ENCODE measurements around the gene LINC01488. TPM values are rescaled to one million over a fixed set of nuclear protein-coding genes. Genes with fewer than 3 reads are reported as not detected.

LINC01488 gene
- total RNA-seq, 4 donors from 2014 or later = not detected

DNA sequence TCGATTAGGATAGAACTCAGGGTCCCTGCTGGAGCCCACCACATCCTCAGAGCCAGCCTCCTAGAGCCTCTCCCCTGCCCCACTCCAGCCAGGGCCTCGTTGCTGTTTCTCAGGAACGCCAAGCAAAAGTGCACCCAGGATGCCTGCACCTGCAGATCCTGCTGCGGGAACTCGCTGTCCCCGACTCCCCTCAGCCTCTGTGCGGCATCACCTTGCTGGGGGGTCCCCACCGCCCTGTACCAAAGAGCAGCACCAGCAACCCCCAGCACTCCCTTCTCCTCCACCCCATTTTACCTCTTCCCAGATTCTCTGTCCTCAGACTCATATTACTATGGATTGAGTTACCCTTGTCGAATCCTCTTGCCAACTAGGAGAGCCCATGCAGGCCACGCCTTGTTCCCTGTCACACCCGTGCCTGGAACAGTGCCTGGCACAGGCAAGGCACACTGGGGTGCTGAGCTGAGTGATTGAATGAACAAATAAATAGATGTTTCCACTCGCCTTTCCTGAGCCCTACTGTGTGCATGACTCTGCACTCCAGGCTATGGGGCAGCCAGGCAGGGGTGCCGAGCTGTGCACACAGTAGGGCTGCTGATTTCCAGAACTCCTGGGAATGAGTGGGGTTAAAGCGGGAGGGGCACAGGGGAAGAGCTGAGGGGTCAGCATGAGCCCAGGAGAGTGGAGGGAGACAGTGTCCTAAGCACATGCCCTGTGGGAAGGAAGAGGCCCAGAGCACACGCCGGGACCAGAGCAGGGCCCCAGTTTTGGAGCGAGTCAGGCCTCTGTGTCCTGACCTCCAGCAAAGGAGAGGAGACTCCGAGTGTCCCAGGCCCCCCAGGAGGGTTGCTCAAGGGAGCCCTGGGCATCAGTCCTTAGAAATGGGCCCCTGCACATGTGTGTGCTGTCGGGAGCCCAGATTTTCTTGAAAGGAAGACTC is 44.3 kb downstream of the LINC01488 start:
- TF ChIP-seq, protein P1, sequence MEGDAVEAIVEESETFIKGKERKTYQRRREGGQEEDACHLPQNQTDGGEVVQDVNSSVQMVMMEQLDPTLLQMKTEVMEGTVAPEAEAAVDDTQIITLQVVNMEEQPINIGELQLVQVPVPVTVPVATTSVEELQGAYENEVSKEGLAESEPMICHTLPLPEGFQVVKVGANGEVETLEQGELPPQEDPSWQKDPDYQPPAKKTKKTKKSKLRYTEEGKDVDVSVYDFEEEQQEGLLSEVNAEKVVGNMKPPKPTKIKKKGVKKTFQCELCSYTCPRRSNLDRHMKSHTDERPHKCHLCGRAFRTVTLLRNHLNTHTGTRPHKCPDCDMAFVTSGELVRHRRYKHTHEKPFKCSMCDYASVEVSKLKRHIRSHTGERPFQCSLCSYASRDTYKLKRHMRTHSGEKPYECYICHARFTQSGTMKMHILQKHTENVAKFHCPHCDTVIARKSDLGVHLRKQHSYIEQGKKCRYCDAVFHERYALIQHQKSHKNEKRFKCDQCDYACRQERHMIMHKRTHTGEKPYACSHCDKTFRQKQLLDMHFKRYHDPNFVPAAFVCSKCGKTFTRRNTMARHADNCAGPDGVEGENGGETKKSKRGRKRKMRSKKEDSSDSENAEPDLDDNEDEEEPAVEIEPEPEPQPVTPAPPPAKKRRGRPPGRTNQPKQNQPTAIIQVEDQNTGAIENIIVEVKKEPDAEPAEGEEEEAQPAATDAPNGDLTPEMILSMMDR (IDR thresholded peaks at IDR 0.05; ENCODE audit: low read depth) = no peak

DNA sequence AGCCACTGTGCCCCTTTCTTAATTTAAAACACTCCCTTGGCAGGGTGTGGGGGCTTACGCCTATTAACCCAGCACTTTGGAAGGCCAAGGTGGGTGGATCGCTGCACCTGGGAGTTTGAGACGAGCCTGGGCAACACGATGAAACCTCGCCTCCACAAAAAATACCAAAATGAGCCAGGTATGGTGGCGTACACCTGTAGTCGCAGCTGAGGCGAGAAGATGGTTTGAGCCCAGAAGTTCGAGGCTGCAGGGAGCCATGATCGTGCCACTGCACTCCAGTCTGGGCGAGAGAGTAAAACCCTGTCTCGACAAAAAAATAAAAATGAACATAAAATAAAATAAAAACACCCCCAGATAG is 45.0 kb downstream of the LINC01488 start:
- TF ChIP-seq, protein P1 (IDR thresholded peaks at IDR 0.05; ENCODE audit: low read depth) = no peak

DNA sequence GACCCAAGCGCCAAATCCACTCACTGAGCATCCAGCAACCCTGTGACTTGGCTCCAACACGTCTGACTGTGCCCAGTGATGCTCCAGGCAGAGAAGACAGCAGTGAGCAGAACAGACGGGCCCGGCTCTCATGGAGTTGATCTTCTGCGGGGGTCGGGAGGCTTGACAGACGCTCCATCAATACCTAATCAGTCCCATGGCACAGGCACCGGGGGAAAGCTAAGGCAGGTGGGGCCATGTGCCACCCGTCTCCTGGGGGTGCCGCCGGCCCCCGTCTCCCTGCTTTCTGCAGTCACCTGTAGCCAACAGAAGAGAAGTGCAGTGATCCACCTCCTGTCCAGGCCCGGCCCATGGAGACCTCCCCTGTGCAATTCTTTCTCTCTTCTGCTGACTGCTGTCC is 47.5 kb downstream of the LINC01488 start:
- TF ChIP-seq, protein P1 (IDR thresholded peaks at IDR 0.05; ENCODE audit: low read depth) = no peak

DNA sequence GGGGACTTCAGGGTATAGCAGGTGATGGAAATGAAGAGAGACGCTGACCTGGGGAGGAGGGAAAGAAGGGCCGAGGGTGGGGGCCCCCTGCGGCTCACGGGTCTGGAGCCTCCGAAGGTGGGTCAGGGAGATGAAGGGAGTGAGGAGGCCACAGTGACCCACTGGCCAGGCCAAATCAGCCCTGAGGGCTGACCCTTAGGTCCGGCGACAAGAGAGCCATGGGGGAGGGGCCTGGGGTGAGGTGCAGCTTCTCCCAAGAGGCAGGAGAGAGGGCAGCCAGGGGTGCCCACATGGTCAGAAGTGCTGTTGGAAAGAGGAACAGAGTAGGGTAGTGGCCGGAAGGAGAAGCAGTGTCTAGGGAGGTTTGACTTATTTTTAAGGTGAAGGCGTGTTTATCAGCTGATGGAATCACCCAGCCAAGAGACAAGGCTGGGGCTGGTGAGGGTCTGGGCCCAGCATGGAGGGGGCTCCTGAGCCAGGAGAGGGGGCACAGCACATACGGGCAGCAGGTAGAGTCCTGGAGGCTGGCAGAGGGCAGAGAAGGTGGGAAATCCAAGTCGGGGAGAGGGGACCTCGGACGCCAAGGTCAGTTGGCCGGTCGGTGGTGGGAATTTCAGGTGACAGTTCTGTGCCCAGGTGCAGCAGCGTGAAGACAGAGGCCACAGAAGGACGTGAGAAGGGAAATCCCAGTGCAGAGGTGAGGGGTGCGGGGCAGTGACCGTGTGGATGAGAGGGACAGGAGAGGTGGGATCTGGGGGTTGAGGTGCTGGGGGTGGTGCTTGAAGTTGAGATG is 49.0 kb downstream of the LINC01488 start:
- TF ChIP-seq, protein P1 (IDR thresholded peaks at IDR 0.05; ENCODE audit: low read depth) = no peak

DNA sequence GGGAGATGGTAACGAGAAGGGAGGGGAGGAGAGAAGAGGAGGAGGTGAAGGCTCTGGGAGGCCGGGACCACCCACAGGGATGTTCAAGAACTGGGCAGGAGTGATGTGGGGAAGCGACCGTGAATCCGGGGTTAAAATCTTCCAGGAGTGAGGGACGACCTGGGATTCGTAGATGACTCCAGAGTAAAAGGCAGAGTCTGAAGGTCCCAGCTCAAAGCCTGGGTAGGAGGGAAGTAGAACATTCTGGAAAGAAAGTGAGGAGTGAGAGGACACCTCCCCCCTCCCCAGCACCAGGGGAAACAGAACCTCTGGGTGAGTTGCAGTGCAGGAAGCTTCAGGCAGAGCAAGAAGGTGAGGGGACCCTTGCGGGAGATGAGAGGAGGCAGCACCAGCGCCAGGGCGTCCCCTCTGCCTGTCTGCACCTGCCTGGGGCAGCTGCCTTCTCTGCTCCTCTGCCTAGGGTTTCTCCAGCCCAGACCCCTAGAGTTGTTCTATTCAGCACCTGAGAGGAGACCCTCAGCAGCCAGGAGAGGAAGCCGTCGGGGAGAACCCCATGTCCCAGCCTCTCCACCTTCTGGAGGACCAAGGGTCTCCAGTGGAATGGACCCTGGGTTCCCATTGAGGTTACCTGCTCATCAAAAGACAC is 49.7 kb downstream of the LINC01488 start:
- TF ChIP-seq, protein P1 (IDR thresholded peaks at IDR 0.05; ENCODE audit: low read depth) = no peak

DNA sequence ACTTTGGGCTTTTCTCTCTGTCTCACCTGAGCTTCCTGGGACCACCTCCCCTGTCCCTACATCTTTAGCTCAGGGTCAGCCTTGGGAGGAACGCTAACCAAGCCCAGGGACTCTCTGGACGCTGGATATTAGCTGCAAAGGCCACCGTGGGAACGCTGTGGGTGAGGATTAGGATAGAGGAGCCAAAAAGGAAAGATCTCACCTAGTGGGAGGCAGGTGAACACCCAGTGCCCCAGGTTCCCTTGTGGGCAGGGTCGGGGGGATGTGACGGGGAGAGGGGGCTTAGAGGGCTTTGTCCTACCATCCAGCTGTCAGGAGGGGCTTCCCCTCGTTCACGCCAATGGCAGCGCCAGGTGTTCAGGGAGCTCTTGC is 50.2 kb downstream of the LINC01488 start:
- TF ChIP-seq, protein P1 (IDR thresholded peaks at IDR 0.05; ENCODE audit: low read depth) = no peak

Data from subcutaneous adipose tissue (tissue), 4 donors.